ENCODE data around the gene ASTN2.
"Not testable (repeated sequence)": the region's sequence is repeated elsewhere in the genome, so short reads cannot be mapped to it uniquely, and the experiment has no call there.

ASTN2 gene

DNA sequence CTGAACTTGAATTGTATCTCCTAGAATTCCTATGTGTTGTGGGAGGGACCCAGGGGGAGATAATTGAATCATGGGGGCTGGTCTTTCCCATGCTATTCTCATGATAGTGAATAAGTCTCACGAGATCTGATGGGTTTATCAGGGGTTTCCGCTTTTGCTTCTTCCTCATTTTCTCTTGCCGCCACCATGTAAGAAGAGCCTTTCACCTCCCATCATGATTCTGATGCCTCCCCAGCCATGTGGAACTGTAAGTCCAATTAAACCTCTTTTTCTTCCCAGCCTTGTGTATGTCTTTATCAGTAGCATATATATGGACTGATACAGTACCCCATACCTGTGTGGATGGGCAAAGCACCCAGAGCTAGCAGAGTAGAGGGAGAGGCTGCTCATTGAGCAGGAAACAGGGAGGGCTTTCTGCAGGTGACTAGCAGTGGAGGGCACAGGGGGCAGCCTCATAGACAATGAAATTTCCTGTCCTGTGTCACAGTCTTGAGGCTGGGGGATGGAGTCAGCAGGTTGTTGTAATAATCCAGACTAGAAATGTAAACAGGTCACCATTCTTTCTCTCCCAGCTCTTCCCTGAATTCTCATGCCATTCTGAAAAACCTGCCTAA lies 496.9 kb downstream of the ASTN2 start:
- not testable (repeated sequence) for DNase-seq (ENCODE audit: low spot score)

DNA sequence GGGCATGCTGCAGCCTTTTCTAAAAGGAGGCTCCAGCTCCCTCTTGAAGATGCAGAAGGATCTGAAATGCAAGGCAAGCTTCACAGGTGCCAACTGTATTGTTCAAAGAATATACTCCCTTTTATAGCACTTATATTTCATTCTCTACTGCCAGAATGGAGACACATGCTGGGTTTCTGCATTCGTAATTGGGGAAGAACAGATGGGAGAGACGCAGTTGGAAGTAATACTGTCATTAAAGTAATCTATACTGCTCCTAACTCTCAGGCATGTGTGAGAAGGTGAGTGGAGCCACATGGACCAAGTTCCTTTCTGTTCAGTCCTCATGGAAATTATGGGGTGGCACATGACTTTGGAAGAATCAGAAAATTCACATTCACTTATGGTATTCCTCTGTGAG lies 501.3 kb downstream of the ASTN2 start:
- no peak for DNase-seq (ENCODE audit: low spot score)

GRCh38 chr9:116910201-116910600 lies 504.7 kb downstream of the ASTN2 start:
- no peak for DNase-seq (ENCODE audit: low spot score)

- no peak for DNase-seq (ENCODE audit: low spot score)
These were observed 506.9 kb downstream of the ASTN2 start for GRCh38 chr9:116907989-116908388.

DNA sequence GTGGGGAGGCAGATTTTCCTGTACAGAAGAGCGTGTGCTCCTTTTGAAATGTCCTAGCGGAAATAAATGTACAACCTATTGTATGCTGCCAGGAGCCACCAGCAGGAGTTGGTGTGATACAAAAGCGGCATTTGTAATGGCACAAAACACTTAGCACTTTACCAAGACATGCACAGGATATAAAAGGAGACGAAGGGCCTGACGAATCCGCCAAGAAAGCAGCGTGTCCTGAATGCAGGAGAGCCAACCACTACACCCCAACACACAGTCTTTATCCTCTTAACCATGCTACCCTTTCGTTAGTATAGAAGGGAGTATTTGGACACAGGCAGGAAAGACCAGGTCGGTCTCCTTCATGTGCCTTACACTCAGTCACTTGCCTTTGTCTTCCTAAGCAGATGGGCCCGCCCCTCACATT lies 509.7 kb downstream of the ASTN2 start:
- no peak for DNase-seq (ENCODE audit: low spot score)

GRCh38 chr9:116904165-116904564 lies 510.7 kb downstream of the ASTN2 start:
- DNase-seq (ENCODE audit: low spot score), result no peak

GRCh38 chr9:116901260-116901659 lies 513.6 kb downstream of the ASTN2 start:
- DNase-seq (ENCODE audit: low spot score), result no peak

- no peak for DNase-seq (ENCODE audit: low spot score)
These were observed 514.3 kb downstream of the ASTN2 start for GRCh38 chr9:116900543-116900942.

DNA sequence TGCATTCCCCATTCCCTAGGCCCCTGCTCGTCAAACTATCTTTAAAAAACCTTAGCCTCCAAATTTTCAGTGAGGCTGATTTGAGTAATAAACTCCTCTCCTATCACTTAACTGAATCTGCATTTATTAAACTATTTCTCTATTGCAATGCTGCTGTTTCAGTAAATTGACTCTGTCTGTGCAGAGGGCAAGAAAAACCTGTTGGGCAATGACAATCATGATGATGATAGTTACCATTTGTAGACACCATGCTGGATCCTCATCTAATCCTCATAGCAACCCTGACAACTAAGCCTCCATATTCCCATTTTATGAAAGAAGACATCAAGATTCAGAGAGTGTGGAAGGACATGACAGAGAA lies 514.9 kb downstream of the ASTN2 start:
- DNase-seq (ENCODE audit: low spot score), result no peak

- no peak for DNase-seq (ENCODE audit: low spot score)
These were observed 515.4 kb downstream of the ASTN2 start for GRCh38 chr9:116899337-116900006.

GRCh38 chr9:116898131-116898530 lies 516.7 kb downstream of the ASTN2 start:
- not testable (repeated sequence) for DNase-seq (ENCODE audit: low spot score)

DNA sequence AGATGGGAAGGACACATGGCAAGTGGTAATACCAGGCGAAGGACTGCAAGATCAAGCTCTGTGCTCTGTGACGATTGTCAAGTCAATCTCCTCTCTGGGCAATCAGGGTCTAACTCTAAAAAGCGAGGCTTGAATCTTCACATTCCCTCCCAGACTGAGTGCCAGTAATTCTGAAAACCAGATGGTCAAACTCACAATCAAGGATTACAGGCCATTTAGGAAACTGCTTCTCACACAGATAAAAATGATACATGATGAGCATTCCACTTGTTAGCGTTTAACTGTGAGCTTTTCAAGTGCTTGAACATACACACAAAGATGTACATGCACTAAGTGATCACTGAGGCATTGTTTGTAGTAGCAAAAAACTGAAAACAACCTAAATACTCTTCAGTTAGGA lies 517.7 kb downstream of the ASTN2 start:
- no peak for DNase-seq (ENCODE audit: low spot score)

GRCh38 chr9:116895961-116896360 lies 518.9 kb downstream of the ASTN2 start:
- DNase-seq (ENCODE audit: low spot score), result no peak

DNA sequence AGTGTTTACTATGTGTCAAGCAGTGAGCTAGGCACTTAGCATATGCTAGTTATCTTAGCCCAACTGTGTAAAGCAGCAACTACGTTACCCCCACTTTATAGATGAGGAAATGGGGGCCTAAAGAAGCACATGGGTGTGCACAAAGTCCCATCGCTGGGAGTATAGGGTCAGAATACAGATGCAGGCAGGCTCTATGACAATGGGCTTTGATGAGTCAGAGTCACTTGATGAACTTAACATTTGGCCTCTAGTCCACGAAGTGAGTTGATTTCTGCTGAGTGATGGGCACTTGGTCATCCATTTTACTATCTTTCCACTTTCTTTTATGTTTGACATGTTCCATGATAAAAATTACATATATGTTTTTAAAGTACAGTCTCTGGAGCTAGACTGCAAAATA lies 523.4 kb downstream of the ASTN2 start:
- DNase-seq (ENCODE audit: low spot score), result no peak

- DNase-seq (ENCODE audit: low spot score), result not testable (repeated sequence)
These were observed 526.4 kb downstream of the ASTN2 start for GRCh38 chr9:116888476-116888875.

- no peak for DNase-seq (ENCODE audit: low spot score)
These were observed 526.8 kb downstream of the ASTN2 start for GRCh38 chr9:116888066-116888465.

DNA sequence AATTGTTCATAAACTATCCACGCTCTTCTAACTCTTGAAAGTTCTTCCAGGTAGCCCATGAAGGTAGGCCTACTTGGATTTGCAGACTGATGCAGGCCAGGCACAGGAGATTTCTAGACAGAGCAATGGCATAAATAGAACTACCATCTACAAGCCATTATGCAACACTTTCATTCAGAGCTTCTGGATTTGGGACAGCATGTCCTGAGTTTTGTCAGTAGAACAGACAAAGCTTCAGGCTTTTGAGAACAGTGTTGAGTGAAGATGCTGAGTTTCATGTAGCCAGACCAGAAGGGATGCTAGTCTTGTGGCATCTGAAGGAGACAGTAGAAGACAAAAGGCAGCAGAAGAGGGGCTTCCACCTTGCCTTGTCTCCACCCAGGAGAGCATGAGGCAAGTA lies 531.2 kb downstream of the ASTN2 start:
- no peak for DNase-seq (ENCODE audit: low spot score)

- no peak for DNase-seq (ENCODE audit: low spot score)
These were observed 537.8 kb downstream of the ASTN2 start for GRCh38 chr9:116877072-116877471.

GRCh38 chr9:116875576-116875975 lies 539.3 kb downstream of the ASTN2 start:
- DNase-seq (ENCODE audit: low spot score), result no peak

DNA sequence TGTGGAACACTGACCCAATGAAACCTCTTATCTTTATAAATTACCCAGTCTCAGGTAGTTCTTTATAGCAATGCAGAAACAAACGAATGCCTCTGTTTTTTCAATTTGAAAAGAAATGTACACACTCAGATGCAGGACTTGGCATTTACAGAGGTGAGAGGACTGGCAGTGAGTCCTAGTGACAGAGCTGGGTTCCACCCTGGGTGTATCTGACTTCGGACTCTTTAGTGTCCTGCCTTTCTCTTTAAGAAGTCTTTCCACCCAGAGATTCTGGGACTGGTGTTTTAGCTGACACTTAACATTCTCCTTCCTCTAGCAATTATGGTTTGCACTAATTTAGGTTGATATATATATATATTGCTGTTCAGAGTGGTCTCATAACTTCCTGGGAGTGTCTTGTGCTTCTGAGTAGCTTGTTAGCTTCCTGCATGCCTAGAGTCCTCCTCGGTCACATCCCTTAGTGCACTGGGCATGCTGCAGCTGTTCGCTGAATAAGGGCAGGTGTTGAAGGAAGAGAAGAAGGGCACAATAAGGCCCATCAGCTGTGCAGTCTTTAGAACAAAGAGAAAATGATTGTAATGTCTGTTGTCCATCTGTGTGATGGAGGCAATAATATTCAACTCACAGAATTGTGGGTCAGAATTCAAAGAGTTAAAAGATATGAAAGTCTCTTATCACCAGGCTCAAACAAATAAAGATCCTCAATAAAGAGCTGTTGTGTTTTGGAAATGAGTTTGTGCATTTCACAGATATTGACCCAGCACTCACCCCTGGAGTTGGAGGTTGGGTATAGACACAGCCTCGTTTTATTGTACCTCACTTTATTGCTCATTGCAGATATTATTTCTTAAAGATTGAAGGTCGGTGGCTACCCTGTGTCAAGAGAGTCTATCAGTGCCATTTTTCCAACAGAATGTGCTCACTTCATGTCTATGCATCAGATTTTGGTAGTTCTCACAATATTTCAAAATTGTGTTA lies 540.6 kb downstream of the ASTN2 start:
- no peak for DNase-seq (ENCODE audit: low spot score)

DNA sequence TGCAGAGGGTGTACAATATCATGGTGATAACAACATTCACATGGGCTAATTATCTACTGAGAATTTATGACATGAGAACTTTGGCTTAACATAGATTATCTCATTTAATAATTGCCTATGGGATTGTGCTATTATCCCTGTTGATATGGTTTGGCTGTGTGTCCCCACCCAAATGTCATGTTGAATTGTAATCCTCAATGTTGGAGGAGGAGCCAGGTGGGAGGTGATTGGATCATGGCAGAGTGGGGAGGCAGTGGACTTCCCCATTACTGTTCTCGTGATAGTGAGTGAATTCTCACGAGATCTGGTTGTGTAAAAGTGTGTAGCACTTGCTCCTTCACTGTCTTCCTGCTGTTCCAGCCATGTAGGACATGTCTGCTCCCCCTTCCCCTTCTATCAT lies 541.4 kb downstream of the ASTN2 start:
- no peak for DNase-seq (ENCODE audit: low spot score)

DNA sequence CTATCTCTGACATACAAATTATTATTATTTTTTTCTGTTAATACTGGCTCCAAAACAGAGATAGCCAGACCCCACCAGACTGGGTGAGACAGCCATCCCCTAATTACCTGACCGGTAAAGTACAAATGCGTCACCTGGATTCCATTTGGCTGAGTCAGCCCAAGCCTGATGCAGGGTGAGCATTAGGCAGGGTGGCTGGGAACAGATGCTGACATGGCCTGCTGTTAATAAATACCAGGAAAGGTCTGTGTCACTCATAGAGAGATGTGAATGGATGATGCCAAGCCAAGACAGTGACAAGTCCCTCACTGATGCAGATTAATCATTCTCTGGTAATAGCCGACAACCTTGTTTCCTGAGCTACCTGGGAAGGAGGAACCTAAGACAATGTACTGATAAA lies 544.3 kb downstream of the ASTN2 start:
- no peak for DNase-seq (ENCODE audit: low spot score)

DNA sequence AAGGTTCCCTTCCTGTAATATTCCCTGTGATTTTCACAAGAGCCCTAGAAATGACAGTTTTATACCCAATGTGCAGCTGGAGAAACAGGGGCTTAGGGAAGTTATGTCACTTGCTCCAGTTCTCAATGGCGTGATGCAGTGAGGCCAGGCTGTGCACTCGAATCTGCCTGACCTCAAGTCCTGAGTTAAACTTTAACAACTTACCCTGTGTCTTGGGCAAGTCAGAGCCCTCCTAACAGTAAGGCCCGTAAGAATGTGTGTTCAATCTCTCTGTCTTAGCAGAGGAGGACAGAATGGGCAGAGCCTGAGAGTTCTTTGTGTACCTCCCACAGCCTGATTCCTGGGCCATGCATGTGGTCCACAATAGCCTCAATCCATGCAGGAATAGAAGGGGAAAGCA lies 546.7 kb downstream of the ASTN2 start:
- DNase-seq (ENCODE audit: low spot score), result no peak

Data from AG08395 (cell line).